Heart left ventricle (tissue), 13 donors: Measurements from ENCODE around the gene KIAA0753.

Experiments used
- CTCF ChIP-seq, 12 donors: fragments of 200-600 bp; sonication (generic) in 4 of 12; IDR thresholded peaks; one replicate each; pipeline versions ENCODE4 v1.5.0 to v1.8.0; 2018 to 2022; ENCODE audit warnings: antibody characterized with exemption in 12 of 12, mild to moderate bottlenecking in 5 of 12
- POLR2A ChIP-seq, 2 donors: fragments of 450-650 bp; IDR thresholded peaks; one replicate each; pipeline ENCODE4 v1.6.1; 2017; ENCODE audit warnings: antibody characterized with exemption in 2 of 2, mild to moderate bottlenecking in 2 of 2, moderate library complexity in 2 of 2
- donor health status: ischemic (EF 13 %, LVEDD 7.1; RV severe dilation, severe dysfunction).
- donor health status: DM: no; HTN: yes; CAD: no.
- donor health status: DM: no; HTN: no; CAD: no.
- donor health status: ischemic (EF 25% LVEDD 6.9; RV normal size, moderate dysfunction).
- donor health status: ischemic (EF 25% LVEDD 5.7; RV mildly dilated, moderate dysfunction).
- donor health status: ischemic (EF 35%, LVEDD 5.7; RV mildly dilated, moderate dysfunction).
- donor health status: nonischemic (EF 11% LVEDD 7.7; RV severe dilation, severe dysfunction).
- donor health status: DM: yes; HTN: yes; CAD: no.
- donor health status: PGD.
- donor health status: ischemic (EF 29% LVEDD 5.4; RV normal size, mild dysfunction).
- donor health status: nonischemic (EF 23%, LVEDD 6.1; RV moderate dilation, normal function).

GRCh38 chr17:6637458-6637840 is 3.1 kb downstream of the KIAA0753 start:
- TF ChIP-seq CTCF (IDR thresholded peaks at IDR 0.05) (no peak), POLR2A (IDR thresholded peaks at IDR 0.05) (no peak)
